ENCODE results near the gene DPP7.

The DPP7 gene

DNA sequence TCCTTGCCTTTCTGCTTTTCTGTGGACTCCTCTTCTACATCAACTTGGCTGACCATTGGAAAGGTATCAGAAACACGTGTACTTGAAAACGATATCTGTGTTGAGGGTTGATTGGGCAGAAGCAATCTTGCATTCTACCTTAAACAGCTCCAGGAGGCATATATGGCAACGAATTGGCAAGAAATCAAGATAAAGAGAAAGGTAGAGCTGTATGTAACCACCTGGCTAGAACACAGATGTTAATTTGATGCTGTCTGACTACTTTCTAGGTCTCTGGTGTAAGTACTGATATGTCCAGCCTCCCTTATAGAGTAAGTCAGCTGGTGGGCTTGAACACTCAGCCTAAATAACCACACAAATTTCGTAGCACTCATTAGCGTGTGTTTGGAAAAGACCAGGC lies 26.4 kb downstream of the DPP7 start:
- DNase-seq (ENCODE audit: low read depth in 2 of 2): no peak

GRCh38 chr9:137087409-137087925 lies 27.1 kb downstream of the DPP7 start:
- no peak for DNase-seq (ENCODE audit: low read depth in 2 of 2)

GRCh38 chr9:137086531-137087408 lies 27.8 kb downstream of the DPP7 start, which contains the start of gene MAN1B1:
Gene MAN1B1 (plus strand): TSS chr9:137086985. CDS start chr9:137087000, 15 bp downstream.
- DNase-seq (ENCODE audit: low read depth in 2 of 2): peak; percentile 99 to 100

- no peak for DNase-seq (ENCODE audit: low read depth in 2 of 2)
Measured at GRCh38 chr9:137085920-137086530, 28.5 kb downstream of the DPP7 start.

- DNase-seq (ENCODE audit: low read depth in 2 of 2): no peak
Measured at GRCh38 chr9:137084526-137084925, 30.0 kb downstream of the DPP7 start.

GRCh38 chr9:137083394-137084004 lies 31.0 kb downstream of the DPP7 start:
- DNase-seq (ENCODE audit: low read depth in 2 of 2): no peak

- DNase-seq (ENCODE audit: low read depth in 2 of 2): no peak
Measured at GRCh38 chr9:137082925-137083290, 31.6 kb downstream of the DPP7 start.

GRCh38 chr9:137082222-137082924 lies 32.2 kb downstream of the DPP7 start:
- DNase-seq (ENCODE audit: low read depth in 2 of 2): no peak

DNA sequence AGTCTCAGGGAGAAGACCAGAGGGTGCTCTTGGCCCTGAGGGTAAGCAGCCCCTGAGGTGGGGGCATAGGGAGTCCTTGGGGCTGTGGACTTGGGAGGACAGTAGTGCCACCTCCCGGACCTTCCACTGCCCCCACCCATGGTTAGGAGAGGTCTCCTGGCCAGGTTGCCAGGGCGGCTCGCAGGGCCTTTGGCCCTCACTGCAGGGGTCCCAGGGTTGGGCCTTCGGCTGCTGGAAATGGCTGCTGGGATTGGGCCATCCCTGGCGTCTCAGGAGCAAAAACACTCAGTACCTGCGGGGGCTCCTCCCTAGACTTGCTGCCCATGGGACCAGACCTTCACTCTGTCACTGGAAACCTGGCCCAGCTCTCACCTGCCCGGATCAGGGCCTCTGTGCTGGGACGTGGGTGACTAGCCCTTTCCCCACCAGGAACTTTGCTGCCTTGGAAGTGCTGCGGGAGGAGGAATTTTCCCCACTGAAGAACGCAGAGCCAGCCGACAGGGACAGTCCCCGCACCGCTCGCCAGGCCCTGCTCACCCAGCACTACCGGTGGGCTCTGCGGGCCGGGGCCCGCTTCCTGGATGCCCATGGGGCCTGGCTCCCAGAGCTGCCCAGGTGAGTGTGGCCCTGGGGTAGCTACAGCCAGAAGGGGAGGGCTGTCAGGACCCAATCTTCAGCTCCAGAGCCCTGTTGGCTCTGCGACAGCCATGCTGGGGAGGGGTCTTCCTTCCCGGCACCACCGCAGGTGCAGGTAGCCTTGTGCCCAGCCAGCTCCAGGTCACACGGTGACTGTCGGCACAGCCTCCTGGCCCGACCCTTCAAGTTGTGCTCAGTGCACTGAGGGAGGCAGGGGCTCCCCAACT lies 34.0 kb downstream of the DPP7 start:
- DNase-seq (ENCODE audit: low read depth in 2 of 2): no peak

DNA sequence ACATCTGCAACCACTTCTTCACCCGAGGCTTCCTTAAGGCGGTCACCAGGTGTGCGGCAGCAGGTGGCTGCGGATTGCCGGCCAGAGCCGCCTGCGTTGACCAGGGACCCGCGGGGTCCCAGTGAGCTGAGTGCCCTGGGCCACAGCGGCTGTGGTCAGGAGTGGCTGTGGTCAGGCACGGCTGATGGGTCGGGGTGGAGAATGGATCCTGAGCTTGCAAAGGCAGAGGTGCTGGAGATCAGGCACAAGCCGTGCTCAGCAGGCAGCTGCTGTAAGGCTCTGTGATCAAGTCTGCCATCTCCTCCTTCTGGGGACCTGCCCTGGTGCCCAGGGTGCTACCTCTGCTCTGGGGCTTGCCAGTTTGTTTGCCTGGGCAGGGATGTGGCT lies 35.1 kb downstream of the DPP7 start:
- no peak for DNase-seq (ENCODE audit: low read depth in 2 of 2)

DNA sequence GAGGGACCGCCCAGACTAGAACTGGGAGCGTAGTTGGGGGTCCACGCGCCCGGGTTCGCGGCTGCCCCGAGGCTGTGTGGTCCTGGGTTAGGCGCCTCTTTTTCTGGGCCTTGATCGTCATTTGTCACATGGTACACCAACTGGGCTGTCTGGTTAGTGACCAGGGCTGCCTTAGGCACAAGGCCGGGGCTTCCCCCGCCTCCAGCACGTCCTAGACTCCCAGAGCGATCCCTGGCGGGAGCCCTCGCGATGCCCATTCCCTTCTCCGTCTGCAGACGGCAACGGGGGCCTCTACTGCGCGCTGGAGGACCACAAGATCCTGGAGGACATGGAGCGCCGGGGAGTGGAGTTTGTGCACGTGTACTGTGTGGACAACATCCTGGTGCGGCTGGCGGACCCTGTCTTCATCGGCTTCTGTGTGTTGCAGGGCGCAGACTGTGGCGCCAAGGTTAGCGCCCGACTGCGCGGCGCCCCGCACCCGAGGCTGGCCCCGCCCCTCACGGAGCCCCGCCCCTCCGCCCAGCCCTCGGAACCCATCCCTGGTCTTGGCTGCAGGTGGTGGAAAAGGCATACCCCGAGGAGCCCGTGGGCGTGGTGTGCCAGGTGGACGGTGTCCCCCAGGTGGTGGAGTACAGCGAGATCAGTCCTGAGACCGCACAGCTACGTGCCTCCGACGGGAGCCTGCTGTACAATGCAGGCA lies 35.7 kb downstream of the DPP7 start:
- DNase-seq (ENCODE audit: low read depth in 2 of 2): no peak

DNA sequence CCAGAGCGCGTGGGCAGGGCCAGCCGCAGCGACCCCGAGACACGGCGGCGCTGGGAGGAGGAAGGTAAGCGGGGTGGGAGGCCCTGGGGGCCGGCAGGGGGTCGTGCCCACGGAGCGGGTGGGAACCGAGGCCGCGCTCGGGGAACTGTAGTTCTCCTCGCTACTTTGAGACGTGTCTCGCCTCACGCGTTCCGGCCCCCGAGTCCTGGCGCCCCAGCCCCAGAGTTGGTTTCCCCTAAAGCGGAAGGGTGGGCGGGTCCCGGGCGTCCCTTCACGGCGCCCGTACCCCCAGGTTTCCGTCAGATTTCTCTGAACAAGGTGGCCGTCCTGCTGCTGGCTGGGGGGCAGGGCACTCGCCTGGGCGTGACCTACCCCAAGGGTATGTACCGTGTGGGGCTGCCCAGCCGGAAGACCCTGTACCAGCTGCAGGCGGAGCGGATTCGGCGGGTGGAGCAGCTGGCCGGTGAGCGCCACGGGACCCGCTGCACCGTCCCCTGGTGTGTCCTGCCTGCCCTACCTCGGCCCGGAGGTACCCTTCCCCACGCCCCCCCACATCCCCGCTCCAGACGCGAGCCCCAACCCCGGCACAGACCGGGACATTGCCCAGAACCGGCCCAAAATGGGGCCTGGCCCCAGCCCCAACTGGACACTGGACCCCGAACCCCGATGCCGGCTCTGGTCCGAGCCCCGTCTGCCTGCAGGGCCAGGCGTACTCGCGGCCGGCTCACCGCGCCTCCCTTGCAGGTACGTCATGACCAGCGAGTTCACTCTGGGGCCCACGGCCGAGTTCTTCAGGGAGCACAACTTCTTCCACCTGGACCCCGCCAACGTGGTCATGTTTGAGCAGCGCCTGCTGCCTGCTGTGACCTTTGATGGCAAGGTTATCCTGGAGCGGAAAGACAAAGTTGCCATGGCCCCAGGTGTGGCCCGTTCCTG lies 36.5 kb downstream of the DPP7 start:
- no peak for DNase-seq (ENCODE audit: low read depth in 2 of 2)

- DNase-seq (ENCODE audit: low read depth in 2 of 2): peak in 1 of 2 experiments; percentile 43
Measured at GRCh38 chr9:137077010-137077747, 37.4 kb downstream of the DPP7 start, which contains the start of gene UAP1L1. Gene UAP1L1 (plus strand): TSS chr9:137077517. CDS start chr9:137077533, 16 bp downstream.

GRCh38 chr9:137076636-137077009 lies 37.9 kb downstream of the DPP7 start:
- DNase-seq (ENCODE audit: low read depth in 2 of 2): no peak

GRCh38 chr9:137075275-137075775 lies 39.2 kb downstream of the DPP7 start:
- DNase-seq (ENCODE audit: low read depth in 2 of 2): no peak

DNA sequence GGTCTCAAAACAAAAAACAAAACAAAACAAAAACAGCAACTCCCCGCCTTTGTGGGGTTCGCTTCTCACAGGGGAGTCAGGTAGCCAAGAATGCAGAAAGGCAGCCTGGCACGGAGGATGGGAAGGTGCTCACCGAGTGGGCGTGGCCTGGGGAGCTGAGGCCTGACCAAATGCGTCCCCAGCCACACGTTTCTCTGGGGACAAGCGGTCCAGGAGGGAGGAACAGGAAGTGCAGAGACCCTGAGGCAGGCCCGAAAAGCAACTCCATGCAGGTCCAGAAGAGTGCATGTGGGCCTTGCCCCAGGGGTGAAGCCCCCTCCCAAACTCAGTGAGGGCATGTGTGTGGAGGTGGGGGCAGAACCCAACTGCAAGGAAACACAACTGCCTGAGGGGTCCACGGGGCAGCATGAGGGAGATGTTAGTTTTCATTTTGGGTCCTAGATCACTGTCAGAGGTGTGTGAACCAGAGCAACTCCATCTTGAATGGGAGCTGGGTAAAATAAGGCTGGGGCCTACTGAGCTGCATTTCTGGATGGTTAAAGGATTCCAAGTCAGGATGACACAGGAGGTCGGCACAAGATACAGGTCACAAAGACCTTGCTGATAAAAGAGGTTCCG lies 39.8 kb downstream of the DPP7 start:
- no peak for DNase-seq (ENCODE audit: low read depth in 2 of 2)

- DNase-seq (ENCODE audit: low read depth in 2 of 2): no peak
Measured at GRCh38 chr9:137073992-137074399, 40.5 kb downstream of the DPP7 start.

GRCh38 chr9:137071282-137071681 lies 43.3 kb downstream of the DPP7 start:
- DNase-seq (ENCODE audit: low read depth in 2 of 2): no peak

Measured in stimulated activated CD4-positive, alpha-beta T cell treated with anti-CD3 and anti-CD28 coated beads, Interleukin-12 subunit alpha, Interleukin-12 subunit beta, amount 100 ng/mL, for 24 hours (primary cell).